IPS DF 6.9 (cell line): ENCODE measurements around the gene ACTG1.

ENCODE experiments used
- DNase-seq: peaks from one replicate; pipeline ENCODE4 v3.0.0-alpha.2; 2013; ENCODE audit warnings: low read depth, low spot score
- H3K27ac ChIP-seq: one replicate; pipeline ENCODE4 v1.5.1; 2013; ENCODE audit warnings: low read length, control low read depth
- H3K27me3 ChIP-seq: 2 replicates; pipeline ENCODE4 v1.6.1; 2013; ENCODE audit warnings: mild to moderate bottlenecking, low read length; ENCODE audit not compliant: control insufficient read depth, insufficient read depth
- H3K36me3 ChIP-seq: 2 replicates; pipeline ENCODE4 v1.6.1; 2013; ENCODE audit warnings: low read length; ENCODE audit not compliant: control insufficient read depth, insufficient read depth
- H3K4me1 ChIP-seq: 2 replicates; pipeline ENCODE4 v1.6.1; 2013; ENCODE audit warnings: low read length; ENCODE audit not compliant: control insufficient read depth, insufficient read depth
- H3K4me3 ChIP-seq: 2 replicates; pipeline ENCODE4 v1.5.1; 2013; ENCODE audit warnings: mild to moderate bottlenecking, low read length
- H3K9me3 ChIP-seq: 2 replicates; pipeline ENCODE4 v1.6.1; 2013; ENCODE audit warnings: low read length, inconsistent platforms; ENCODE audit not compliant: control insufficient read depth, insufficient read depth
- WGBS: extraction: QIAGEN DNeasy Blood & Tissue Kit; methylation state at CpG from one replicate; pipeline ENCODE4 v1.1.7; 2013; ENCODE audit warnings: mixed read lengths, missing lambda C conversion rate; ENCODE audit not compliant: insufficient read length, insufficient coverage; 5-methylcytosine and 5-hydroxymethylcytosine counted together

Gene ACTG1

DNA sequence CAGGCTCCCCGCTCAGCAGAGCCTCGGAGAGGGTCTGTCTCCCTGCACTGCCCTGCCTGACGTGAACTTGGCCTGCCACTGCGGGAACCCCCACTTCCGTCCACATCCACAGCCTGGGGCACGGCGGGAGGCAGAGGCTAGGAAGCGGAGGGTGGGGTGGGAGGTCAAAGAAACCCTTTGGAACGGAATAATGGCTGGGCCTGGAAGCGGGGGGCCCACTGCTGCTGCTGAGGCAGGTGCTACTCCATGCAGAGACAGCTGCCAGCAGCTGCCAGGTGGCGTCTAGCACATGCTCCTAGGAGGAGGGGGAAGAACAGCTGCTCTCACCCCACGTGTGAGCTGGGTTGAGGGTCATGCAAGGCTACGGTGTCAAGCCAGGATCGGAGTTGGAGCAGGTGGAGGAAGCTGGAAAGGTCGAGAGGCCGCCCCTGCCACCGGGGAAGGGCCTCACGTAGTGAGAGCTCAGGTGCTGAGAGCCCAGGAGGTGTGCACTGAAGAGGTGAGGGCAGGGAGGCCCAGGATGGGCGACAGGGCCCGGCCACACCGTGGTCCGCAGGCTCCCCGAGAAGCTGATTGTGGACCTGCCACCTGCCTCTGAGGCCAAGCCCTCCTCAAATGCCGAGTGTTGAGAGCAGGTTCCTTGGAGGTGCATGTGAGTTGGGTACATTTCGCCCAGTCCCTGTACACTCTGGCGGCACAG is 25.4 kb upstream of the ACTG1 start:
- DNase-seq, result no peak
- Histone ChIP-seq H3K4me3 (no peak overlapping the region), H3K9me3 (no peaks in the 10 kb centered on the region), H3K27me3 (no peaks in the 10 kb centered on the region; the same call in 1 of the 2 replicates), H3K27ac (no peak overlapping the region), H3K4me1 (peaks cover 6% of the 10 kb centered on the region; the same call in 1 of the 2 replicates), H3K36me3 (peaks cover 8% of the 10 kb centered on the region; the same call in 1 of the 2 replicates)
- no CpG with 5 or more reads among the region's 26 CpGs for WGBS

DNA sequence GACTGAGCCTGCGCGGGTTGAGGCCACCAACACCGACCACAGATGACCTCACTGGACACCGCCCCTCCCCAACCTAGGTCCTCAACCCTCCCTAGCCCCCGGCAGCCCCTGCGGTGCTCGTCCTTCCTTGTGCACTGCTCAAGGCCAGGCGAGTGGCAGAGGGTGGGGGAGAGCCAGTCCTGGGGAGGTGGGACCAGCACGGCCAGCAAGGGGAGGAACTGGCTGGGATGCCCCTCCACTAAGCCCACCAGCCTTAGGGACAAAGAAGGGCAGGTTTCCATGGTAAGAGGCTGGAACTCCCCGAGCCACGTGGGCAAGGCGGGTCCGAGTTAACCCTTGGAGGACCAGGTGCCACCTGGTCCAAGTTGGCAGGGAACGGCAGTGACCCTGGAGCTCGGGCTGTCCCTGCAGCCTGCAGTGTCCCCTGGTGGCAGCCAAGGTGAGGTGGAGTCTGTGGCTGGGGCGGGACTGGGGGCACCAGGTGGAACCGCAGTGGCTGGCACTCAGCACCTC is 24.8 kb upstream of the ACTG1 start:
- no peaks in the 10 kb centered on the region for H3K9me3 ChIP-seq
- no peak for DNase-seq
- peaks cover 8% of the 10 kb centered on the region; the same call in 1 of the 2 replicates for H3K36me3 ChIP-seq
- no CpG with 5 or more reads among the region's 17 CpGs for WGBS
- peaks cover 6% of the 10 kb centered on the region; the same call in 1 of the 2 replicates for H3K4me1 ChIP-seq
- peak overlapping the region; percentile 8; the same call in 1 of the 2 replicates for H3K4me3 ChIP-seq
- no peak overlapping the region for H3K27ac ChIP-seq
- H3K27me3 ChIP-seq, result no peaks in the 10 kb centered on the region; the same call in 1 of the 2 replicates

GRCh38 chr17:81536299-81537290 is 24.0 kb upstream of the ACTG1 start:
- Histone ChIP-seq H3K4me3 (no peak overlapping the region), H3K36me3 (peaks cover 8% of the 10 kb centered on the region; the same call in 1 of the 2 replicates), H3K27ac (no peak overlapping the region), H3K9me3 (no peaks in the 10 kb centered on the region), H3K27me3 (no peaks in the 10 kb centered on the region; the same call in 1 of the 2 replicates), H3K4me1 (peaks cover 6% of the 10 kb centered on the region; the same call in 1 of the 2 replicates)
- no peak for DNase-seq
- WGBS, result no CpG with 5 or more reads among the region's 89 CpGs

- no peaks in the 10 kb centered on the region for H3K9me3 ChIP-seq
- no peak overlapping the region for H3K4me3 ChIP-seq
- no peak overlapping the region for H3K27ac ChIP-seq
- DNase-seq, result no peak
- H3K4me1 ChIP-seq, result peaks cover 6% of the 10 kb centered on the region; the same call in 1 of the 2 replicates
- 100% methylated on average over 1 of the region's 13 CpGs for WGBS
- no peaks in the 10 kb centered on the region; the same call in 1 of the 2 replicates for H3K27me3 ChIP-seq
- H3K36me3 ChIP-seq, result peaks cover 2% of the 10 kb centered on the region; the same call in 1 of the 2 replicates
These were observed 23.1 kb upstream of the ACTG1 start for GRCh38 chr17:81535480-81536298.

DNA sequence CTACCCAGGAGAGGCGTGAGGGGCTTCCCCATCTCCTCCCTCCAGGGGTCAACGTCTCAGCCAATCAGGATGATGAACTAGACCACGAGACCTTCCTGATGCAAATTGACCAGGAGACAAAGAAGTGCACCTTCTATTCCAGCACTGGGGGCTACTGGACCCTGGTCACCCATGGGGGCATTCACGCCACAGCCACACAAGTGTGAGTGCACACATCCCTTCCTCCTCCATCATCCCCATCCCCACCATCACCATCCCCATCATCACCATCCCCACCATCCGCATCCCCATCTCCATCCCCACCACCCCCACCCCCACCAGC is 22.4 kb upstream of the ACTG1 start:
- no CpG with 5 or more reads among the region's 5 CpGs for WGBS
- no peak overlapping the region for H3K4me3 ChIP-seq
- H3K4me1 ChIP-seq, result peaks cover 6% of the 10 kb centered on the region; the same call in 1 of the 2 replicates
- no peaks in the 10 kb centered on the region; the same call in 1 of the 2 replicates for H3K36me3 ChIP-seq
- DNase-seq, result no peak
- H3K27me3 ChIP-seq, result no peaks in the 10 kb centered on the region; the same call in 1 of the 2 replicates
- no peaks in the 10 kb centered on the region for H3K9me3 ChIP-seq
- H3K27ac ChIP-seq, result no peak overlapping the region

- H3K9me3 ChIP-seq, result no peaks in the 10 kb centered on the region
- WGBS, result no CpG with 5 or more reads among the region's 6 CpGs
- no peaks in the 10 kb centered on the region; the same call in 1 of the 2 replicates for H3K27me3 ChIP-seq
- no peak overlapping the region for H3K4me3 ChIP-seq
- peaks cover 6% of the 10 kb centered on the region; the same call in 1 of the 2 replicates for H3K4me1 ChIP-seq
- H3K27ac ChIP-seq, result no peak overlapping the region
- H3K36me3 ChIP-seq, result no peaks in the 10 kb centered on the region
- DNase-seq, result no peak
These were observed 21.8 kb upstream of the ACTG1 start for GRCh38 chr17:81534157-81535006.

DNA sequence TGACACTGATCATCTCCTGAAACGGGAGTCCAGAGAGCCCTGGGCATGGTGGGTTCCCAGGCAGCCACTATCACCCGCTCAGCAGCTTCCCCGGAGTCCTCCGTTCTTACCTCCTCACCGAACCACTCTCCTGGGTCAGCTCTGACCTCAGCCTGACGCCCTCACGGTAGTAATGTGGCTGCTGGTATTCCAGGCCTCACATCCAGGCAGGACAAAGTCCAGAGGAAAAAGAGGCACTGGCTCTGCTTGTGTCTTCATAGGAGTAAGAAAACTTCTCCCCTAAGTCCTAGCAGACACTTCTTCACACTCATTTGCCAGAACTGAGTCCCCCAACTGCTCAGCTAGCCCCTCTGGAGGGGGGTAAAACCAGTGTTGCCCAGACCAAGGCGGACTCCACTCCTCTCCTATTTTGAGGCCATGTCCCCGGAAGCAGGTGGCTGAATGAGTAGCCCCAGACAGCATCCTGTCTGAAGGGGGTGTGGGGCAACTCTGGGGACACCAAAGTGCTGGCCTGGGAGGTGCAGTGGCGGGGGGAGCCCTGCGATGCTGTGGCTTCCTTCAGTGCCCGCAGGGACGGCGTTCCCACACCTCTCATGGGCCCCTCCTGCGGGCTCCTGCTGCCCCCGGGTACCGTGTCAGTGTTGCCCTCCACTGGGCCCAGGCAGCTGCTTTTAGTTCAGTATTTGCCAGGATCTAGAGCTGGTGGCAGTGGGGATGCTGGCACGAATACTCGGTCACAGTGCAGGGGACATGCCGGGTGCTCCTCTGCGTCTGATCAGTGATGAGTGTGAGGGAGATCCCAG is 20.9 kb upstream of the ACTG1 start:
- DNase-seq, result no peak
- Histone ChIP-seq H3K4me1 (peaks cover 6% of the 10 kb centered on the region; the same call in 1 of the 2 replicates), H3K9me3 (no peaks in the 10 kb centered on the region), H3K36me3 (no peaks in the 10 kb centered on the region), H3K4me3 (no peak overlapping the region), H3K27me3 (no peaks in the 10 kb centered on the region; the same call in 1 of the 2 replicates), H3K27ac (no peak overlapping the region)
- no CpG with 5 or more reads among the region's 21 CpGs for WGBS

DNA sequence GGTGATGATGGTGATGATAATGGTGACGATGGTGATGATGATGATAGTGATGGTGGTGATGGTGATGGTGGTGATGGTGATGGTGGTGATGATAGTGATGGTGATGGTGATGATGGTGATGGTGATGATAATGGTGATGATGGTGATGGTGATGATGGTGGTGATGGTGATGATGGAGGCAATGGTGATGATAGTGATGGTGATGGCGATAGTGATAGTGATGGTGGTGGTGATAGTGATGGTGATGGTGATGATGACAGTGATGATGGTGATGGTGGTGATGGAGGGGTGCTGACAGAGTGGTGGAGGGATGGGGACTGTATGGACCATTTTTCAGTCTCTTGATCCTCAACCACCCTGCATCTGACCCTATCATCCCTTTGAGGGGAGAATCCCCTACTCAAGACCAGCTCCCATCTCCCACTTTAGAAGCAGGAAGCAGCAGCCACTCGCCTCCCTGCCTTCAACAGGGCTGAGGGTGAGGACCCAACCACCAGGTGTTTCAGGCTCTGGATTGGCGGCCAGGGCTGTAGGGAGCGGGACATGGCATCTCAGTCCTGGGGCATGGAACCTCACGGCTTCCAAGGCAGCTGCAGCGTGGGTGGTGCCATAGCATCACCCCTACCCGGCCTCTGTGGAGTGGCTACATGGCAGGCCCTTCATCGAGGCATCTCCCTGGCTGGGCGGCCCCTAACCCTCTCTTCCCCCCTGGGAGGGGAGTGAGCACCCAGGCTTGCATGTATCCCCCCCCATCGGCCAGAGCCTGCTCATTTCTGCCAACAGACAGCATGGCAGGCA is 20.1 kb upstream of the ACTG1 start:
- H3K9me3 ChIP-seq, result no peaks in the 10 kb centered on the region
- no peaks in the 10 kb centered on the region for H3K36me3 ChIP-seq
- WGBS, result no CpG with 5 or more reads among the region's 11 CpGs
- H3K27me3 ChIP-seq, result no peaks in the 10 kb centered on the region; the same call in 1 of the 2 replicates
- H3K4me3 ChIP-seq, result no peak overlapping the region
- peaks cover 6% of the 10 kb centered on the region; the same call in 1 of the 2 replicates for H3K4me1 ChIP-seq
- H3K27ac ChIP-seq, result no peak overlapping the region
- no peak for DNase-seq
